NT2/D1 (cell line): ENCODE measurements around the gene TNPO3.
"Not testable (repeated sequence)": the region's sequence is repeated elsewhere in the genome, so short reads cannot be mapped to it uniquely, and the experiment has no call there.

Experiments used
- DNase-seq: peaks from one replicate; pipeline ENCODE4 v3.0.0-alpha.2; 2011; ENCODE audit warnings: low read depth, low spot score
- H3K27me3 ChIP-seq: 2 replicates; pipeline ENCODE4 v1.6.0; 2011; ENCODE audit warnings: mild to moderate bottlenecking; ENCODE audit not compliant: insufficient read length, insufficient read depth
- H3K36me3 ChIP-seq: 2 replicates; pipeline ENCODE4 v1.6.1; 2011; ENCODE audit warnings: mild to moderate bottlenecking, low read length, mixed read lengths; ENCODE audit not compliant: insufficient read depth, insufficient read length
- H3K4me1 ChIP-seq: 2 replicates; pipeline ENCODE4 v1.5.1; 2011; ENCODE audit not compliant: insufficient read depth, insufficient read length
- H3K4me3 ChIP-seq: 2 replicates; pipeline ENCODE4 v1.5.1; 2011; ENCODE audit warnings: low read depth; ENCODE audit not compliant: insufficient read length
- H3K9ac ChIP-seq: 2 replicates; pipeline ENCODE4 v1.6.0; 2011; ENCODE audit warnings: low read depth; ENCODE audit not compliant: insufficient read length
- H3K9me3 ChIP-seq: 2 replicates; pipeline ENCODE4 v1.5.1; 2011; ENCODE audit warnings: mild to moderate bottlenecking, low read length; ENCODE audit not compliant: insufficient read depth
- SUZ12 ChIP-seq: IDR thresholded peaks from 2 replicates; pipeline ENCODE4 v1.6.1; 2011; ENCODE audit not compliant: insufficient read length, insufficient read depth; ENCODE audit errors: extremely low read depth
- YY1 ChIP-seq: IDR thresholded peaks from 2 replicates; pipeline ENCODE4 v1.6.1; 2011; ENCODE audit not compliant: insufficient read length, insufficient read depth
- ZNF274 ChIP-seq: IDR thresholded peaks from 2 replicates; pipeline ENCODE4 v1.6.1; 2011; ENCODE audit warnings: mild to moderate bottlenecking, low read depth, low read length

TNPO3 gene

DNA sequence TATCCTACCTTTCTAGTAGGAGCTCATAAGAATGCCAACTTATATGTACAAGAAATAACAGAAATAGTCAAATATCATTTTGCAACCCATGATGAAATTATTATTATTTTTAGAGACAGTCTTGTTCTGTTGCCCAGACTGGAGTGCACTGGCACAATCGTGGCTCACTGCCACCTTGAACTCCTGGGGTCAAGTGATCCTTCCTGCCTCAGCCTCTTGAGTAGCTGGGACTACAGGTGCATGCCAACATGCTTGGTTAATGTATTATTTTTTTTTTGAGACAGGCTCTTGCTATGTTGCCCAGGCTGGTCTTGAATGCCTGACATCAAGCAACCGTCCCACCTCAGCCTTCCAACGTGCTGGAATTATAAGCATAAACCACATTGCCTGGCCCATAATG, 44.8 kb downstream of the TNPO3 start:
- Histone ChIP-seq H3K36me3 (peaks cover 26% of the 10 kb centered on the region), H3K9ac (no peak overlapping the region), H3K9me3 (no peaks in the 10 kb centered on the region), H3K4me3 (no peak overlapping the region), H3K4me1 (no peaks in the 10 kb centered on the region), H3K27me3 (no peaks in the 10 kb centered on the region)
- no peak for TF ChIP-seq SUZ12
- no peak for TF ChIP-seq ZNF274
- TF ChIP-seq YY1: no peak
- DNase-seq: no peak

DNA sequence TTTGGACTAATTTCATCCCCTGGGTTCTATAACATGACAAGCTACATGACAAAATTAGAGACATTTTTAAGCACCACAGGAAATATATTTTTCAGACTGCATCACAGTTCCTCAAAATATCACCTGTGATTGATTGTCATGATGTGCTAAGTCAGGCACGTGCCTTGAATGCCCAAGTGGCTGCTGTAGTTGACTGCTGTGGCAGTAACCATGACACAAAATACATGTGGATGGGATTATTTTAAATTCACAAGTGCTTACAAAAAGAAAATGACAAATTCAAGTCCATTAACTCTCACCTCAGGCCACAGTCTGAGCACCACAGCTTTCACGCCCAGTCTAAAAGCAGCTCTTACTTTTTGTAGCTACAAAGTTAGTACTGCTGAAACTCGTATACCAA, 45.5 kb downstream of the TNPO3 start:
- no peak for TF ChIP-seq YY1
- TF ChIP-seq ZNF274: no peak
- no peak for TF ChIP-seq SUZ12
- no peak overlapping the region for H3K9ac ChIP-seq
- H3K27me3 ChIP-seq: no peaks in the 10 kb centered on the region
- H3K9me3 ChIP-seq: no peaks in the 10 kb centered on the region
- H3K4me1 ChIP-seq: no peaks in the 10 kb centered on the region
- peaks cover 27% of the 10 kb centered on the region for H3K36me3 ChIP-seq
- no peak overlapping the region for H3K4me3 ChIP-seq
- DNase-seq: no peak

DNA sequence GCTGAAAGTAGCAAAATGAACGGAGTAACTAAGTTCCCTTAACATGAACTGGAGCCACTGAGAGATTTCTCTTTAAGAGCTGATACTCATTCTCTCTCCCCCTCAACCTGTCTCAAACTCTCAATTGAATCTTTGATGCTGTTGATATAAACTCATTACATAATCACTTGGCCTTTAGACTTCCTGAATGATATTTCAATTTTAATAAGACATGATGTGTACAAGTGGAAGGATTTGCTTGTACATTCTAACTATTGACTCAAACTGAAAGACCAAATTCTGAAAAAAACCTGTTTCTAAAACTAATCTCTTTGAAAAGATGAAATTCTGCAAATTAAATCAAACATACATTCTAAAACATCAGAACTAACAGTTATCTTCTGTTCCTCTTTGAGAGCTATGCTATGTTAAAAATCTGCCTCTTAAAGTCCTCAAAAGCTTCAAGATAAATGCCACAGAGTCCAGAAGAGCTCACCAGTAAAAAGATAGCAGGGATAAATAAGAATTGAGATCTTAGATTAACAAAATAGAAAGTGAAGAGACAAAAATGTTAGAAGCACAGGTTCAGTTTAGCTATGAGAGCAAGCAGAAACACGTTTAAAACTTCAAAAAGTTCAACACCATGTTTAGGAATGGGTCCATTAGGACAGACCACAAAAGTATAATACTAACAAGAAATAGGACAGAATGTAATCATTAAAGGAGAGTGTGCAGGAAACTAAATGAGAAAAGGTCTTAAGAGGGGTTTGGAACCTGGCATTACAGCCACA, 46.1 kb downstream of the TNPO3 start:
- H3K4me3 ChIP-seq: no peak overlapping the region
- H3K36me3 ChIP-seq: peaks cover 28% of the 10 kb centered on the region
- no peak for TF ChIP-seq SUZ12
- no peak for TF ChIP-seq ZNF274
- TF ChIP-seq YY1: no peak
- H3K4me1 ChIP-seq: no peaks in the 10 kb centered on the region
- H3K27me3 ChIP-seq: no peaks in the 10 kb centered on the region
- H3K9ac ChIP-seq: no peak overlapping the region
- DNase-seq: no peak
- H3K9me3 ChIP-seq: no peaks in the 10 kb centered on the region

DNA sequence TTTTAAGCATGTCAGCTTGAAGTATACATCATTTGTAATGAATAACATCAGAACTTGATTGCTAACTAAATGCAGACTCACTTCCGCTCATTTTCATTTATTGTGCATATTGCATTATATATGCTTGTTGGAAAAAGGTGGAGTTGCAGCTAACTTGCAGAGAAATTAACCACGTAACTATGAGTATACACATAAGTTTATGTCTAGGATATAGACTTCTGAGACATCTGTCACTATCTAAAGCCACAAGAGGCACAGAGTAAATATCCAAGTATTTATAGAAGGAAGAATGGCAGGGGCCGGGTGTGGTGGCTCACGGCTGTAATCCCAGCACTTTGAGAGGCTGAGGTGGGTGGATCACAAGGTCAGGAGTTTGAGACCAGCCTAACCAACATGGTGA, 47.3 kb downstream of the TNPO3 start:
- no peaks in the 10 kb centered on the region for H3K27me3 ChIP-seq
- no peak overlapping the region for H3K4me3 ChIP-seq
- no peak for DNase-seq
- no peaks in the 10 kb centered on the region for H3K9me3 ChIP-seq
- TF ChIP-seq ZNF274 (no peak), SUZ12 (no peak), YY1 (no peak)
- peaks cover 32% of the 10 kb centered on the region for H3K36me3 ChIP-seq
- no peaks in the 10 kb centered on the region for H3K4me1 ChIP-seq
- H3K9ac ChIP-seq: no peak overlapping the region

DNA sequence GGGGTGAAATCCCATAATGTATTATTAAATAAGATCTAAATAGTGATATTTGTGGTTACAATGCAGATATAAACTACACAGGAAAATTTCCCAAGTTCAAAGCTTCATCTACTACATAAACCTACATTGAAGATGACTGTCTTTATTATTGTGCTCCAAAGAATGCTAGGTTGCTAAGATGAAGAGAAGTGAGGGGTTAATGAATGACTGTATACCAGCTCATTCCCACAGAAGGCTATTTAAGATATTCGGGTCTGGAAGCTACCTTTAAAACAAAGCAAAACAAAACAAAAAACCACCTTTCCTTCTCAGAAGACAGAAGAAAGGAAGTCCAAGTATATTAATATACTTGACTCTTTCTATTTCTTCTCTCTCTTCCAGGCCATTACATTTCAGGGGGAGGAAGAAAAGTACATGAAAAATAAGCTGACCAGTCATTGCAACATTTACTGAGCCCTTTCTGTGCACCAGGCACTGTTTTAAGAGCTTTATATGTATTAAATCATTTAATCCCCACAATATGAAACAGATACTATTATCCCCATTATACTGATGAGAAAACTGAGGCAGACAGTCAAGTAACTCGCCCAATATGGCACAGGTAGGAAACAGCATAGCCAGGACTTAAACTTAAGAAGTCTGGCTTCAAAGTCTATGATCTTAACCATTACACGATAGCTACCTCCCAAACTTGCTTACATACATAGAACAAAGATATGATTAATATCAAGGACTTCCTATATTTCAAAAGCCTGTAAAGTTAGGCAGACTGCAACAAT, 48.1 kb downstream of the TNPO3 start:
- no peaks in the 10 kb centered on the region for H3K27me3 ChIP-seq
- TF ChIP-seq YY1 (no peak), ZNF274 (no peak), SUZ12 (no peak)
- no peaks in the 10 kb centered on the region for H3K9me3 ChIP-seq
- H3K4me3 ChIP-seq: no peak overlapping the region
- no peaks in the 10 kb centered on the region for H3K4me1 ChIP-seq
- DNase-seq: no peak
- no peak overlapping the region for H3K9ac ChIP-seq
- peaks cover 38% of the 10 kb centered on the region for H3K36me3 ChIP-seq

DNA sequence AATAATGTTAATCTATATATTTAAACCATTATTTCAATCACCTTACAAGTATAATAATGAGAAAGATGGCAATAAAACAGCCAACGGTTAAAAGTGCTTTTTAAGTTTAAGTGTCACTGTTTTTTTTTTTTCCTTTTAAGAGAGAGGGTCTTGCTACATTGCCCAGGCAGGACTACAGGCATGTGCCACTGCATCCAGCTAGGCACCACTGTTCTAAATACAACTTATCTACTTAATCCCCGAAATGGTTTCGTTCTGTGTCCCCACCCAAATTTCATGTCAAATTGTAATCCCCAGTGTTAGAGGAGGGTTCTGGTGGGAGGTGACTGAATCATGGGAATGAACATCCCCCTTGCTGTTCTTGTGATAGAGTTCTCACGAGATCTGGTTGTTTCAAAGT, 49.7 kb downstream of the TNPO3 start:
- no peaks in the 10 kb centered on the region for H3K9me3 ChIP-seq
- H3K36me3 ChIP-seq: peaks cover 44% of the 10 kb centered on the region
- no peak overlapping the region for H3K9ac ChIP-seq
- no peaks in the 10 kb centered on the region for H3K4me1 ChIP-seq
- H3K27me3 ChIP-seq: no peaks in the 10 kb centered on the region
- no peak for DNase-seq
- TF ChIP-seq SUZ12 (no peak), YY1 (no peak), ZNF274 (no peak)
- H3K4me3 ChIP-seq: no peak overlapping the region

DNA sequence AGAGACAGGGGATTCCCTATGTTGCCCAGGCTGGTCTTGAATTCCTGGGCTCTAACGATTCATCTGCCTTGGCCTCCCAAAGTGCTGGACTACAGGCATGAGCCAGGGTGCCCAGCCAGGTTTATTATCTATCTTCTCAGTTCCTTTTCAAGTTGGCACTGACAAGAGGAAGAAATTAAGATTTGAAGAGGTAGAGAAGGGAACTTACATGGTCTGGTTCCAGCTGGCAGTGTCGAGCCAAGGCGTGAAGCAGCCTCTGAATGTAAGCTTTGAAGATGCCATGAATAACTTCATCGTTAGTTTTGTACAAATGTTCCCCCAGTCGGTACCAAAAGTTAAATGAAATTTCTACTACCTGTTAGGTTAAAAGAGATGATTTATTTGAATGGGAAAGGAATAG, 57.7 kb downstream of the TNPO3 start:
- H3K4me1 ChIP-seq: no peaks in the 10 kb centered on the region
- no peak for DNase-seq
- peaks cover 54% of the 10 kb centered on the region for H3K36me3 ChIP-seq
- H3K4me3 ChIP-seq: no peak overlapping the region
- no peak overlapping the region for H3K9ac ChIP-seq
- no peak for TF ChIP-seq YY1
- TF ChIP-seq SUZ12: no peak
- no peak for TF ChIP-seq ZNF274
- H3K9me3 ChIP-seq: no peaks in the 10 kb centered on the region
- H3K27me3 ChIP-seq: no peaks in the 10 kb centered on the region

DNA sequence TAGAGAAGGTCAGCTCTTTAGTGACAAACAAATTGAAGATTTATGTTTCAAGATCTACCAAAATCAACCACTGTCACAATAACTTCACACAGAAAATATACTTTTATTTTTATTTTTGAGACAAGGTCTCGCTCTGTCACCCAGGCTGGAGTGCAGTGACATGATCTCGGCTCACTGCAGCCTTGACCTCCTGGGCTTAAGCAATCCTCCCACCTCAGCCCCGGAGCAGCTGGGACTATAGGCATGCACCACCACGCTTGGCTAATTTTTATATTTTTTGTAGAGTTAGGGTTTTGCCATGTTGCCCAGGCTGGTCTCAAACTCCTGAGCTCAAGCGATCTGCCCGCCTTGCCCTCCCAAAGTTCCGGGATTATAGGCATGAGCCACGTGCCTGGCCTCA, 60.4 kb downstream of the TNPO3 start:
- not testable (repeated sequence) for H3K9ac ChIP-seq, H3K9me3 ChIP-seq, DNase-seq, H3K4me1 ChIP-seq, H3K4me3 ChIP-seq, H3K27me3 ChIP-seq
- peaks cover 46% of the 10 kb centered on the region for H3K36me3 ChIP-seq
